HG03095 (cell line): ENCODE measurements around the gene CTTN.

Experiments
- ATAC-seq: cut with Tn5 transposase; IDR thresholded peaks from one replicate; pipeline ENCODE4 v1.9.1; 2021; ENCODE audit warnings: moderate library complexity; ENCODE audit not compliant: unreplicated experiment

Gene CTTN

DNA sequence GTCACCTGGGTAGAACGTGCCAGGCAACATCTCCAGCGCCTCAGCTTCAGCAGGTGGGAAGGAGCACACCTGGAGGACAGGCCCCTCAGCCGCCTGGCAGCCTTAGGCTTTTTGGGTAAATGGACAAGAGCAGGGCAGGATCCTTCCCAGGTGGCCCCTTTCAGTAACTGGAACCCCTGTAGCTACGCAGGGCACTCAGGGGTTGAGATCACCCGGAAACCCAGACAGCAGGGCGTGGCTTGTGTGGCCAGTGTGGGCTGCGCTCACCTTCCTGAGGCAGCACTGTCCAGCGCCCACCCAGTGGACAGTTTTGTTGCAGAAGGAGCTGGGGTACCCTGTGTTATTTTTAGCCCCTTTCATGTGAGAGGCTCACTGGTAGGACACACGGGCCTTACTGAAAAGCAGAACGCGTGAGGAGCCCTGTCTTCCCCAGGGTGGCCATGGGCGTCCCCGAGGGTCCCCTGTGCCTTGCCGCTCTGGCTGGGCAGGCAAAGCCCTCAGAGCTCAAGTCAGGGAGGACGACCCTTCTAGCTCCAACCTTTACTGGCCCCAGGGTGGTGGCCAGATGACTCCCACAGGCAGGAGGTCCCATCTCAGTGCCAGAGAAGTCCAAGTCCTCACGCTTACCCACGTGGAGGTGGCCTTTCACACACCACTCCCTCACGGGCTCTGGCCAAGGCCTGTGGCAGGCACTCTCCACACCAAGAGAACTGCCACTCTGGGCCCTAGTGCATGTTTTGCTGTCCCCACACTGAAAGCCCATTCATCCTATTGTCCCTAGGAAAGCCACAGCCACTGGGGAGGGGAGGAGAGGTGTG lies 75.8 kb downstream of the CTTN start:
- ATAC-seq: no peak

DNA sequence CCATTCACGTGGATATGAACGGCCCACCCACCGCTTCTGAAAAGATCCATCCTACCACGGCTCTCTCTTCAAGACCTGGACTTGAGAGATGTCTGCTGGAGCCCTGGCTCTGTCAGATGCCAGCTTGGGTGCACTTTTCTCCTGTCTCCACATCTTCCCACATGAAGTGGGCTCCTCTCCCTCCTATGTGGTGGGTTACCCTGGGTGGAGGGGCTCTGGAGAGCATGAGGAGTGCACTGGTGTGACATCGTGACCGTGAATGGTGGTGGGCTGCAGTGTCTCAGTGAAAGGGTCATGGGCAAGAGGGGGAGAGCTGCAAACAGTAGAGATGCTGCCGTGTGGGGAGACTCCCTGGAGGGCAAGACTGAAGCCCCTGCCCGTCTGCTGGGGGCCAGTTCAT lies 76.4 kb downstream of the CTTN start:
- no peak for ATAC-seq

DNA sequence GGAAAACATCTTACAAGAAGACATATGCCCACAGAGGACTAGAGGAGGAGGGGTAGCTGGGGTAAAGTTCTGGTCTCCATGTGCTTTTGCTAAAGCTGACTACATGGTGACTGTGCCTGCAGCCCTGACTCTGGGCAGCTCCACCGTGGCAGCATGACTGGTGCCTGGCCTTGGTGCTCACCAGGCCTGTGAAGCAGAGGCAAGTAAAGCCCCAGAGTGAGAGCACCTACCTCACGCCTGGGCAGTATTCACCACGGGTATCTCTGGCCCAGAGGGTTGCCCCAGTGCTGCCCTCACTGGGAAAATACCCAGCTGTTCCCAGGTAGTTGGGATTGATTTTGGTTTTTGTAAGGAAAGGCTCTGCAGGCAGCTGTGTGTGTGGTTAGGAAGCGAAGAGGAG lies 78.3 kb downstream of the CTTN start:
- ATAC-seq: no peak

DNA sequence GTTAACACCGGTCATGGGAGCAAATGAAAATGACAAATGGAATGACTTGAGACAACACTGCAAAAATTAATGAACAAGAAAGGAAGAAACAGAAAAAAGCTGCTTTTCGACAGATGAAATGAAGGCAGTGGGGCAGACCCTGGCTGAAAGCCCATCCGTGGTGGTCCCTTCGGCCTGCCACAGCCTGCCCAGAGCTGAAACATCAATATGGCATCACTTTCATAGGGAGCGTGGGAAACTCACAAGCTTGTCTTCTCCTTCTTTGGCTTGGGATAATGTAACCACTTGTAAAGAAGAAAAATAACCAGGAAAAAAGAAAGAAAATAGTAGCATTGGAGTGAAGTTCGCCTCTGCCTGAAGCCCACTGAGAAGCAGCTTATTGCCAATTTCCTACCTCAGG lies 78.8 kb downstream of the CTTN start:
- no peak for ATAC-seq

DNA sequence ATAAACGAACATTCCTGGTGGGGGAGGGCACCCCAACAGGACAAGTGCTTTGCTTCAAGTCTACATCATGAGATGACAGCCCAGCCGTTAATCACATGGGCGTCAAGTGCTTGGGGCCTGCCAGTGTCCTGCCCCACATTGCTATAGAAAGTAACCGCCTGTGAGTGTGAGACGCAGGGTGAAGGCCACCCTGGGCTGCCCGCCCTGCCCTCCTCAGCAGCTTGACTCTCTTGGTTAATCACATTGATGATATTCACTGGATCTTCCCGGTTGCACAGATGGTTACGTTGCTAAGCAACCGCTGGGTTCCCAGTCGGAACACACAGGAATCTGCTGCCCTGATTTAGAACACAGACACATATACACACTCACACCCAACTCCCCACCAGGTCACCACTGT lies 79.3 kb downstream of the CTTN start:
- no peak for ATAC-seq

DNA sequence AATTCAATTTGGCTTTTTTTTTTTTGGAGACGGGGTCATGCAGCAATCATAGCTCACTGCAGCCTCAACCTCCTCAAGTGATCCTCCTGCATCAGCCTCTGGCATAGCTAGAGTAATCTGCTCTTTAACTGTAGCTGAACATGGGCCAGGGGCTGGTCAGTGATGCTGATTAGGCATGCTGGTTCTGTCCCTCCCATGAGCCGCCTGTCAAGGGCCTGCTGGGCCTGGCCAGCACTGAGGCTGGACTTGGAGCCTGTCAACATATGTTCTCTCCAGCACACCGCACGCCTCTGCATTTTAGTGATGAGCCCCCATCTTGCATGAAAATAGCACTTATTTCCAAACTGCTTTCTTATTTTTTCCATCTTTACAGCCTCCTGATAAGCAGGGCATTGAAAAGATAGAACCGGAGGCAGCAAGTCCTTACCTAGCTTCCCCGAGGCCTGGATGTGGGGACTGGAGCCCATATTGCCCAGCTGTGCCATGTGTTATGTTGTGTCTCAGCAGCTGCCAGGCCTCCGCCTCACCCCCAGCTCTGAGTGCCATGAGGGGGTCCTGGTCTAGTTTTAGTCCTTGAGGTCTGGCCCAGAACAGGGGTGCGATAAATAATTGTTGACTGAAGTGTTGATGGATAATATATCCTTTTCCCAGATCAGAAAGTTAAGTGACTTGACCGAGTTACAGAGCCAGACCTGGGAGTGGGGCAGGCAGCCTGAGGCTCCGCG lies 80.0 kb downstream of the CTTN start:
- no peak for ATAC-seq

DNA sequence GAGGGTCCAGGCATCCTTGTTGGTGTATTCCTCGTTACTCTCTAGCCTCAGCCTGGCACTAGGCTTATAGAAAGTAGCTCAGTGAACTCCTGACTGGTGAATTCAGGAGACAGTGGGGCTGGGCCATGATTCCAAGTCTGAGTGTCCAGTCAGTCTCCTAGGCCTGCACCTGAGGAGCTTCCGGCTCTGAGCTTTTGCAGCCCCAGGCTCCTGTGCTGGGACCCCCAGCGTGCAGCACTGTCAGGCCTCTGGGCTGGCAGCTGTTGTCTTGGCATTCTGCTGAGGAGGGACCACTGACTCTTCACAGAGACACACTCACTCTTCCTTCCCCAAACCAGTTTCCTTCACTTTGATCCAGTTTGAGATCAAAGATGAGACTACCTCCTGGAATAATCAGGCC lies 82.4 kb downstream of the CTTN start:
- no peak for ATAC-seq

DNA sequence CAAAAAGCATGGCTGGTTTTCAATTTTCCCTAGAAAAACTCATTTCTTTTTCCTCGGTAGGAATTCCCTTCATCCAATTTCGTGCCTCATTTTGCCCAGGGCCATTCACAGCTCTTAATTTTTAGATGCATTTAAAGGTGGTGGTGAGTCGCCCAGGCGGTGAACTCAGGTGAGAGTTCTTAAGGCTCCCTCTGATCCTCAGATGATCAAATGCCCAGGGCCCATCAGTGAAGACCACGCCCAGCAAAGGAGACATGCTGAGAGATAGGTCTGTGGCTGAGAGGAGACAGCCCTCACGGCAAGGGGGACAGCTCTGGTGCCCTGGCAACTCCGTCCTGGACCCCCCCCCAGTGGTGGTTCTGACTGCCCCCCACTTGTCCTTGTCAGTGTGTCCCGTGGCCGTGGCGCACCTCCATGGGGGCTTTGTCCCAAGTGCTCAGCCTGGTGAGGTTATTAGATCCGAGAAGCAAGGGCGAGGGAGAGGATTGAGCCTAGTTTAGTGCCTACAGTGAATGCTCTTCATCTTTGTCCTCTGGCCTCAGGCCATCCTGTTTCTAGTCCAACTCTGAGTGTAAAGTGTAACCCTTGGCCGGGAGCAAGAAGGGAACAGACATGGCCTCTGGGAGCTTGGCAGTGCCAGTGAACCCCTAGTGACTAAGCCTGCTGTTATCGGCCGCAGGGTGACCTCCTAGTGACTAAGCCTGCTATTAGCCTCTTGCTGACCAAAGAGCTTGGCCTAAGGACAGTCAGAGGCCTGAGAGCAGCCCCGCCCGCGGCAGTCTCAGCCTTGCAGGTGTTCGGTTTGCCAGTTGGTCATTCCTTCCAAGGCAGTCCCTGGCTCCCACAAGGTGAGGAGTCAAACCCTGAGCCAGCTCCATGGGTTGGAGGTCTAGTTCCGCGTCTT lies 83.5 kb downstream of the CTTN start:
- no peak for ATAC-seq

DNA sequence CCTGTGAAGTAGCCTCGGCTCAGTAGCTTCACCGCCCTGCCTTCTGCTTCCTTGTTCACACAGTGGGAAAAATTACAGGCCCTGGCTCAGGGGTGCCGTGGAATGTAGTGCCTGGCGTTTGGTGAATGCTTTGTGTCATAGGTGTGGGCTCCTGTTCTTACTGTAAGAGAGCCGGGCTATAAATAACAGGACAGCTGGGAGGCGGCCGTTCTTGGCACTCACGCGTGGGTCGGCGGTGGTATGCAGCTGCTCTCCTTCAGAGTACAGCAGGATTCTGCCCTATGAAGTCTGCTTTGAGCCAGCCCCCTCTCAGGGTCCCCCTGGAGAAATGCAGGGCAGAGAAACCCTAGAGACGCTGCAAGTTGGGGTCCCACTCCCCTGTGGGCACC lies 84.2 kb downstream of the CTTN start:
- no peak for ATAC-seq

DNA sequence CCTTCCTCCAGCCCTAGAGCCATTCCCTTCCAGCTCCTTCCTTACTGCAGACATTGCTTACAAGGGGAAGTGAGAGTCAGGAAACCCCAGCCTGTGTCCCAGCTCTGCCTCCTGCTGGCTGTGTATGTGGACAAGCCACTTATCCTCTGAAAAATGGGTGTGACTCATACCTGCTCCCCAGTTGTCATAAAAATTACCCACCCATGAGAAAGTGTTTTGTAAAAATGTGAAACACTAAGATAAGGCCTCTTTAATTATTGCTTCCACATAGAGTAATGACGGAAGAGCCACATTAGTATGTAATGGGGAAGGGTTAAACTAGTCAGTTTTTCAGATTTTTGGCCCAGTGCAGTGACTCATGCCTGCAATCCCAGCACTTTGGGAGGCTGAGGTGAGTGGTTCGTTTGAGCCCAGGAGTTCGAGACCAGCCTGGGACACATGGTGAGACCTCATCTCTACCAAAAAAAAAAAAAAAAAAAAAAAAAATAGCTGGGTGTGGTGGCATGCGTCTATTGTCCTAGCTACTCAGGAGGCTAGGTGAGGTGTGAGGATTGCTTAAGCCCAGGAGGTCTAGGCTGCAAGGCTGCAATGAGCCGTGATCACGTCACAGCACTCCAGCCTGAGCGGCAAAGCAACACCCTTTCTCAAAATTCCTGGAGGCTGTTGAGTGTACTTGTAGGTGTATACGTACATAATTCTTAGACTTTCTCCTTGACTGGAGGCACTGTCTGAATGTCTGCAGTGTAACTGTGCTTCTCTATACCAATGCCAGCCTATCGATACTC lies 84.9 kb downstream of the CTTN start:
- no peak for ATAC-seq

DNA sequence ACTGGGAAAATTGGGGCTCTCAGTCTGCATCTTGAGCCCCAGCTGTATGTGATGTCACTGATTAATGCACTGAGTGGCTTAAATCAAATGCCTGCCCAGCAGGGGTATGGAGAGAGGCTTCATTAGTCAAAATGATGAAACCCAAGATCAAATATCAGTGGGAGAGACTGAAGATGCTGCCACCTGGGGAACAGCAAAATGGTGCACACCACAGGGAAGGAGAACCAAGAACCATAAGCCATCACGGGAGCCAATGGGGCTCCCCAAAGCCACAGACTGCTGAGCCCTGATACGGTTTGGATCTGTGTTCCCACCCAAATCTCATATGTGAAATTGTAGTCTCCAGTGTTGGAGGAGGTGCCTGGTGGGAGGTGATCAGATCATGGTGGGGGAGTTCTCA lies 85.6 kb downstream of the CTTN start:
- ATAC-seq: no peak

DNA sequence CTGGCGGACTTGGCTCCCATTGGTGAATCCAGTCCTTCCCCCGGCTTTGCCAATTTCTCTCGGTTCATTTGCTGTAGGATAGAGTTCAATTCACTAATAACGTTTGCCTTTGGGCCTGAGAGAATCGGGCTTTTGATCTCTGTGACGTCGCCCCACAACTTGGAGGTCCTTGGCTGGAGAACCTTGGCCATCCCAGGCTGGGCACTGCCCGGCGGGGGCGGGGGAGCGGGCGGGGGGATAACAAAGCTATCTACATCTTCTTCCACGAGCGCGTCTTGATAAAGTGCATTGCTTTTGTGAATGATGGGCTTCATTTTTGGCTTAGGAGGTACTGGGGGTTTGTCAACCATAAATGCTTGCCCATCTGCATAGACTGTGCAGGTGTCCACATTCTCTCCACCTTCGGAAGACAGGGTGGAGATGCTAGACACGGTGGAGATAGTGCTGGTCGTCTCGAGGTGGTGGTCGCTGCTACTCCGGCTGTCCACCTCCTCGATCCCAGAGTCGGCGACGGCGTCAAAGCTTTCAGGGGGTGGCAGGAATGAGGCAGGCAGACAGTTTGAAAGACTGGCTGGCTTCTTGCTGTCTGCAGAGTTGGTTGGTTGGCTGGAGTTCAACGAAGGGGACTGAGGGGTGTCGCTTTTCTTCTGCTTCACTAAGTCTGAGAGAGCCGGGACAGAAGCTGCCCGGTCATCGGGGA lies 87.1 kb downstream of the CTTN start:
- ATAC-seq: no peak

DNA sequence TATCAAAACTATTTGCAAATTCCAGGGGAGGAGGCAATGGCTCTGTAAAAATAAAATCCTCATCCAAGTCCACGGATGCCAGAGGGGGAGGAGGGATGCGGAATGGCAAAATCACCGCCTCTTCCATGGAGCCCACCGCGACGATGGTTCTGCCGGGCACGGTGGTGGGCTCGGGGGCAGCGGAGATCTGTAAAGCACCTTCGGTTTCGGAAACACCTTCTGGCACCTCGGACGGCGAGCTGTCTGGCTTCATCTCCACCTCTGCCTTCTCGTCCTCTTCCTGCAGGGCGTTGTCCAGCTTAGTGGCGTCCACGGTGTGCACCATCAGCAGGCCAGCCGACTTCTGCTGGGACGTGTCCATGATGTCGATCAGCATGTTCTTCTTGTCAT lies 87.7 kb downstream of the CTTN start:
- no peak for ATAC-seq
